Right lobe of liver (tissue), 6 donors: ENCODE results near the gene DRC1. TPM values are rescaled to one million over a fixed set of nuclear protein-coding genes. Genes with fewer than 3 reads are reported as not detected.

Experiments
- ATAC-seq, 4 donors: fragments of 200-7000 bp; cut with Tn5 transposase; one replicate each; pipeline ENCODE4 v1.9.1; 2020; ENCODE audit warnings: mild to moderate bottlenecking in 4 of 4, moderate library complexity in 4 of 4
- DNase-seq, 3 donors: peaks; one replicate each; pipeline ENCODE4 v3.0.0-alpha.2; 2020
- H3K27ac ChIP-seq, 3 donors: fragments of 200-600 bp; one replicate each; pipeline ENCODE4 v1.8.0; 2022
- H3K27me3 ChIP-seq, 2 donors: fragments of 200-600 bp; one replicate each; pipeline ENCODE4 v1.8.0; 2022
- H3K36me3 ChIP-seq, 4 donors: fragments of 200-600 bp; sonication (generic) in 1 of 4; one replicate each; pipeline versions ENCODE4 v1.5.1 to v1.8.0; 2017 to 2022; ENCODE audit warnings: control low read depth in 1 of 4
- H3K4me1 ChIP-seq, 4 donors: fragments of 200-600 bp; sonication (generic) in 1 of 4; one replicate each; pipeline versions ENCODE4 v1.5.1 to v1.8.0; 2017 to 2022; ENCODE audit warnings: control low read depth in 1 of 4
- H3K4me3 ChIP-seq, 3 donors: fragments of 200-600 bp; one replicate each; pipeline ENCODE4 v1.8.0; 2022
- H3K9me3 ChIP-seq, 4 donors: fragments of 200-600 bp; sonication (generic) in 1 of 4; one replicate each; pipeline versions ENCODE4 v1.5.1 to v1.8.0; 2017 to 2022; ENCODE audit warnings: control low read depth in 1 of 4
- CTCF ChIP-seq, 4 donors: fragments of 200-600 bp in 3 of 4; fragments of 450-650 bp in 1 of 4; IDR thresholded peaks; one replicate each; pipeline versions ENCODE4 v1.5.1 to v1.8.0; 2016 to 2022; ENCODE audit warnings: antibody characterized with exemption in 4 of 4, mild to moderate bottlenecking in 2 of 4
- POLR2A ChIP-seq: fragments of 450-650 bp; IDR thresholded peaks from one replicate; pipeline ENCODE4 v1.6.1; 2017; ENCODE audit warnings: antibody characterized with exemption, mild to moderate bottlenecking
- WGBS: methylation state at CpG from one replicate; pipeline ENCODE4 v1.1.6; 2018; ENCODE audit warnings: low coverage, low lambda C conversion rate; ENCODE audit not compliant: insufficient coverage; ENCODE audit errors: missing lambda C conversion rate; 5-methylcytosine and 5-hydroxymethylcytosine counted together
- intact Hi-C, 2 donors: fragments of 100-400 bp; cut with DNase I; formaldehyde crosslinking; loops; one replicate each; pipeline versions ENCODE4 v1.11.2 to v1.14.1; 2022
- total RNA-seq, 6 experiments: library from RNA; depleted of rRNA in 2 of 6; stranded (reverse); fragments of >200 nt in 2 of 6; fragmentation: NEBNext Ultra II Directional in 3 of 6; extraction: Animal tissue kit (Norgen Biotek cat#: 25700) in 3 of 6; gene quantifications; one replicate each; pipeline versions ENCODE4 v1.1.0 to v1.2.4, GENCODE V29; 2016 to 2023
- donor health status: DM: no; HTN: yes; CAD: no.
- donor health status: DM: no; HTN: no; CAD: no.
- donor health status: DM: no; HTN: no; CAD: no.
- donor health status: DM: no; HTN: yes; CAD: no.
- donor health status: DM: no; HTN: yes; CAD: no.

DRC1 gene
- total RNA-seq, 6 experiments from 2014 or later = 0.31 TPM; not detected in 4

GRCh38 chr2:26474261-26474785, 72.6 kb downstream of the DRC1 start:
- intact Hi-C loops = no loop called here

GRCh38 chr2:26475037-26475436, 73.3 kb downstream of the DRC1 start:
- no peak for TF ChIP-seq CTCF (IDR thresholded peaks at IDR 0.05)
- no peak for TF ChIP-seq POLR2A
- 80% methylated on average over 1 of the region's 6 CpGs for WGBS

More at GRCh38 chr2:26474261-26474785, 72.6 kb downstream of the DRC1 start:
- ATAC-seq (no peak), DNase-seq (peak in 1 of 3 donors; percentile 50)
- H3K27me3 ChIP-seq = no peaks in the 10 kb centered on the region
- H3K36me3 ChIP-seq = no peaks in the 10 kb centered on the region
- H3K4me3 ChIP-seq = no peak overlapping the region
- no peaks in the 10 kb centered on the region for H3K4me1 ChIP-seq
- H3K9me3 ChIP-seq = no peaks in the 10 kb centered on the region
- H3K27ac ChIP-seq = no peak overlapping the region
- 91% methylated on average over 8 of the region's 14 CpGs for WGBS
- TF ChIP-seq CTCF (IDR thresholded peaks at IDR 0.05) = no peak
- no peak for TF ChIP-seq POLR2A

GRCh38 chr2:26475832-26476501, 74.2 kb downstream of the DRC1 start:
- intact Hi-C loops = no loop called here
- H3K27ac ChIP-seq = no peak overlapping the region
- no peak overlapping the region for H3K4me3 ChIP-seq
- no peak for TF ChIP-seq POLR2A
- no peak for TF ChIP-seq CTCF (IDR thresholded peaks at IDR 0.05)
- no peaks in the 10 kb centered on the region for H3K4me1 ChIP-seq
- no peak for ATAC-seq
- H3K36me3 ChIP-seq = no peaks in the 10 kb centered on the region
- DNase-seq = peak in 1 of 3 donors; percentile 40
- H3K9me3 ChIP-seq = no peaks in the 10 kb centered on the region
- WGBS = no CpG with 5 or more reads among the region's 22 CpGs
- H3K27me3 ChIP-seq = no peaks in the 10 kb centered on the region

More at GRCh38 chr2:26475037-26475436, 73.3 kb downstream of the DRC1 start:
- no peaks in the 10 kb centered on the region for H3K9me3 ChIP-seq
- ATAC-seq = no peak
- H3K4me3 ChIP-seq = no peak overlapping the region
- intact Hi-C loops = no loop called here
- H3K4me1 ChIP-seq = no peaks in the 10 kb centered on the region
- H3K27ac ChIP-seq = no peak overlapping the region
- no peaks in the 10 kb centered on the region for H3K36me3 ChIP-seq
- no peaks in the 10 kb centered on the region for H3K27me3 ChIP-seq
- DNase-seq = peak in 1 of 3 donors; percentile 48

GRCh38 chr2:26477126-26477910, 75.6 kb downstream of the DRC1 start:
- no peak for ATAC-seq
- WGBS = 48% methylated on average over 9 of the region's 33 CpGs

More at GRCh38 chr2:26477126-26477910, 75.6 kb downstream of the DRC1 start:
- no peak for TF ChIP-seq CTCF (IDR thresholded peaks at IDR 0.05)
- no peak for TF ChIP-seq POLR2A
- intact Hi-C loops = no loop called here
- Histone ChIP-seq H3K9me3 (no peaks in the 10 kb centered on the region), H3K36me3 (no peaks in the 10 kb centered on the region), H3K27ac (no peak overlapping the region), H3K27me3 (no peaks in the 10 kb centered on the region), H3K4me1 (peaks cover 0 to 6% (median 0%) of the 10 kb centered on the region in 4 donors), H3K4me3 (no peak overlapping the region)
- DNase-seq = peak in 1 of 3 donors; percentile 43
